NCI-H1436 (cell line): ENCODE results near the gene TRIM3.
A peak's percentile ranks its signal among the peaks of the same experiment; 100 is the strongest.

Experiments
- DNase-seq: peaks from one replicate; lab custom pipeline; 2025; lab: John Stamatoyannopoulos, UW

The TRIM3 gene

DNA sequence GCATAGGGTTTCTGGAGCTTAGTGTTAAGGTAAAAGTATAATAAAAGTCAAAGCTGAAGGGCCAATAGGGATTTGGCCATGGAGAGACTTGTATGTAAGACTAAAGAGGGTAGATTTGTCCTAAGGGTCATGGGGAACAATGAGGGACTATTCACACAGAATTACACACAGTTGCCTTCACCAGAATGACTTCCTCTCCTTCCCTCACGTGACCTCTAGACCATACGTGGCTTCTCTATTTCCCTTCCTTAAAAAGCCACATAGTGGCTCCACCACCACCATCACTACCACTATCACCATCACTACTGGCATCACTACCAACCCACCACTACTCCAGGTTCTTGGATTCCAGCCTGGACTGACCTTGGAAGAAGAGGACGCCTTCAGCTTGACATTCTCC is 35.7 kb downstream of the TRIM3 start:
- no peak for DNase-seq

DNA sequence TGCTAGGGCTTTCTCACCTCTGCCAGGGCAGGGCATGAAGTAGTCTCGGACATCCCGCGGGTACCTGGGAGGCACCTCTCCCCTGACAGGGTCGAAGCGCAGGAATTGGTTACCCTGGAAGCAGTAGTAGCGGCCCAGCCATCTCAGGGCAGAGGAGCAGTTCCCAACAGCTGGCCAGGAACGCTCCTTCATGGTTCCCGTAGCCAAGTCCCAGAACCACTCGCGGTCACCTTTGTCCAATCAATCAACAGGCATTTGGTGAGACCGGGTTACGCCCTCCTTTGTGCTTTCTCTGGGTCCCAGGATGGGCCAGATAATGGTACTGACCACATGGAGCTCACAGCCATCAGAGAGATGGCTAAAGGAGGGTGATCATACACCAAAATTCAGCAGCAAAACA is 36.3 kb downstream of the TRIM3 start:
- no peak for DNase-seq

DNA sequence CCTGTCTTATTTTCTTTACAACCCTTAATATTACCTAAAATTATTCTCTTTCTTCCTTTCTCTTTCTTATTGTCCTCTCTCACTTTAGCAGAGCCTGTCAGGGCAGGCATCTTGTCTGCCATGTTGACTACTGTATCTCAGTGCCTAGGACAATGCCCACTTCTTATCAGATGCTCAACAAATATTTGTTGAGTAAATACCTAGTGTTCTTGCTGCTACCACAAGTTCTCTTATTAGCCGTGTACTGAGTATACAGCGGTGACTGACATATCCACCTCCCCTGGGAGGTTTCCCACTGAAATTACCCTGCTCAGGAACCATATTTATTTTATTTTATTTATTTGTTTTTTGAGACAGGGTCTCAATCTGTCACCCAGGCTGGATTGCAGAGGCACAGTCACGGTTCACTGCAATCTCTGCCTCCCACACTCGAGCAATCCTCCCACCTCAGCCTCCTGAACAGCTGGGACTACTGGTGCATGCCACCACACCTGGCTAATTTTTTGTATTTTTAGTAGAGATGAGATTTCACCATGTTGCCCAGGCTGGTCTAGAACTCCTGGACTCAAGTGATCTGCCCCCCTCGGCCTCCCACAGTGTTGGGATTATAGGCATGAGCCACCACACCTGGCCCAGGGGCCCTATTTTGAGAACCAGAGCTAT is 39.6 kb downstream of the TRIM3 start:
- DNase-seq, result no peak

DNA sequence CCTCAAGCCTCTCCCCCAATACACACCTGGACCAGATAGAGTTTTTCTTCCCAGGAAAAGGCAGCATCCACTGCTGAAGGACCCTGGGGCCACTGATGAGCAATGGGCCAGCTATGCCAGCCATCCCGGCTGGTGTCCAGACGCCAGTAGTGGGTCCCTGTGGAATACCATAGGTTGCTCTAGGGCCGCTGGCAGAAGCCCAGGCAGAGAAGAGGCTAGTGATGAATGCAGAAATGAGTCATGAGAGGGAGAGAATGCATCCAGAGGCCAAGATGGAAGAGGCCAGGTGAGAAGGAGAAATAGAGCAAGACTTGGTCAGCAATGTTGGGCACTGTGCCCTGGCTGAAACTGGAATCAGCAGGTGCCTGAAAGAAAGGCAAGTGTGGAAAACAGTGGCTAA is 41.9 kb downstream of the TRIM3 start:
- DNase-seq, result no peak

DNA sequence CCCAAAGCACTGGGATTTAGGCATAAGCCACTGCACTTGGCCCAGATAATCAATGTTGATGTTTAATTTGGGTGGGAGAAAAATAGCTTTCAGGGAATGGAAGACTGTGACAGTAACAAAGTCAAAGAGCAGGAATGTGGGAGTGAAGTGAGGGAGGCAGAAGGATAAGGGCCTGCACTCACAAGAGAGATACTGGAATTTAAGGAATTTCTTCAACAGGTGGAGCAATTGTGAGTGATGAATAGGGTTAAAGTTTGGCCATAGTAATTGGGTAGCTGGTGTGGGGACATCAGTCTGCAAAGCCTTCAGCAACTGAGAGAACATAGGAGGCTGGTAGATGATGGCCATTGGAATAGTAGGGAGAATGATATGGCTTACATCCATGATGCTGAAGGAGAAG is 46.2 kb downstream of the TRIM3 start:
- DNase-seq, result no peak

DNA sequence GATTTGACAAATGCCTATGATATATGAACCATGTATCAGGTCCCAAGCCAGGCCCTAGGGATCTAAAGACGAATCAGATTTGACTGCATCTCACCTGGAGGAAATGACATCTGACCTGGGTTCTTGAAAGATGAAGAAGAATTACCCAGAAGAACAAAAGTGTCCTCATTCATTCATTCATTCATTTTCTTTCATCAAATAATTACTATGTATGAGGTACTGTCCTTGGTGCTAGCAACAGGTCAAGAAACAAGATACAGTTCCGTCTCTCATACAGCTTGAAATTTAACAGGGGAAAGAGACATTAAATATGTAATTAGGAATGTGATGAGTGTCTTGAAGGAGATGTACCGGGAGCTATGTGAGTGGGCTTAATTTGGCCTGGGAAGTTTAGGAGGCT is 53.1 kb downstream of the TRIM3 start:
- no peak for DNase-seq

DNA sequence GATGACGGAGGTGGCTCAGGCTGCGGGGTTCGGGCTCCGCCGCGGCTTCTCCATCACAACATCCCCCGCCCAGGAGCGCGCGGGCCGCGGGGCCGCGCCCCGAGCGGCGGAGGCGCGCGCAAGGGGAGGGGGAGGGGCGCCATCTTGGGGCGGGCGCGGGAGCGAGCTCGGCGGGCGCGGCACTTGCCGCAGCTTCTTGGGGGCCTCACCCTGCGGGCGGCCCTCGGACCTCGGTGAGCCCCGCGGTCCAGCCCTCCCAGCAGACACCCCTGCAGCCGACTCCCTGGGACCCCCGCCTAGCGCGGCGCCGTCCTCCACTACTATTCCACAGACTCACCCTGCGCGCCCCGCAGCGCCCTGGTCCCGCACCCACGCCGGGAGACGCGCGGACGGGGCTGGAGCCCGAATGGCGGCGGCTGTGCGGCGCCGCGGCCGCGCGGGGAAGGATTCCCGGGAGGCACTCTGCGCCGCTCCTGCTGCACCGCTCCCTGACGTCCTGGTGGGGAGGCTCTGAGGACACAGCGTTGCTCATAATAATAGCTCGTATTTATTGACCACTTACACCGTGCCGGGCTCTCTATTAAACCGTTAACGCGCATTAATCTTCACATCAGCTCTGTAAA is 54.6 kb downstream of the TRIM3 start, which contains the start of gene APBB1:
TSS of gene APBB1 (minus strand) at position 86 of the 623 bp plus-strand sequence. CDS start 7,747 bp downstream, outside the sequence.
- peak; percentile 53 for DNase-seq

DNA sequence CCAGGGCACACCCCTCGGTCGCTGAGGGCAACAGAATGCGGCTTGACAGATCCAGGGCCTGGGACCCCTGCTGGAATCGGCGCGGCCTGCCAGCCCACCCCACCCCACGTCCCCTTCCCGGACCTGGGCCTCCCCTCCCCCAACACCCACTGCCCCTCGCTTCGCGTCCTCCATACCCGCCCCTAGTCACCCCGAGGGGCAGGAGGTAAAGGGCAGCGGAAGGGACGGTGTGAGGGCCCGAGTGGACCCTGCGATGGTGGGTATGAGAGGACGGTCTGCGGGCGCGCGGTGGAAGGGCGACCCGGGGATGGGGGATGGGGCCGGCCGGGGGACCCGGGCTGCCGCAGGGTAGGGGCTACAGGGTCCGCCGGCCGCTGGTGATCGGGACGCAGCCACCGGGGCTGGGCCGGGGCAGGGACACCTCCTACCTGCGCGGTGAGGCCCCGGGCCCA is 55.2 kb downstream of the TRIM3 start:
- DNase-seq, result no peak

DNA sequence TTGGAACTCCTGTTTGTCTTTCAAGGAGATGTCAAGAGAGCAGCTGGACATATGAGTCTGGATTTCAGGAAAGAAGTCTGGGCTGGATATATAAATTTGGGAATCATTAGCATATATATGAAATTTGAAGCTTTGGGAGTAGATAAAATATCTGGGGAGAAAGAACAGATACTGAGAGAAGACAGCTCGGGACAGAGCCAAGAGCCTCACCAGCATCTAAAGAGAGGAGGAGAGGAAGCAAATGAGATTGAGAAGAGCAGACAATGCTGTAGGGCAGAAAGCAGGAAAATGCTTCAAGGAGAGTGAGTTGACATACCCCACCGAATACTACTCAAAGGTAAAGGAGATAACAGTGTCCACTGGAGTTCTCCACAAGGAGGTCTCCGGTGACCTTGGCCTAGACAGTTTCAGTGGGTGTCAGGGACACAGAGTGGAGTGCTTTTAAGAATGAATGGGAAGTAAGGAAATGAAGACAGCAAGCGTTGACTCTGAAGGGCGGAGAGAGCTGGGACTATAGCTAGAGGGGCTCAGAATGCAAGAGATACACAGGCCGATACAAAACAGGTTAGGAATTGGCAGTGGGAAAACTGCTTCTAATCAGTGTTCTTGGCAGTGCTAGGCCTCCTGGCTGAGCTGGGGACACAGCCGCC is 55.7 kb downstream of the TRIM3 start:
- no peak for DNase-seq

DNA sequence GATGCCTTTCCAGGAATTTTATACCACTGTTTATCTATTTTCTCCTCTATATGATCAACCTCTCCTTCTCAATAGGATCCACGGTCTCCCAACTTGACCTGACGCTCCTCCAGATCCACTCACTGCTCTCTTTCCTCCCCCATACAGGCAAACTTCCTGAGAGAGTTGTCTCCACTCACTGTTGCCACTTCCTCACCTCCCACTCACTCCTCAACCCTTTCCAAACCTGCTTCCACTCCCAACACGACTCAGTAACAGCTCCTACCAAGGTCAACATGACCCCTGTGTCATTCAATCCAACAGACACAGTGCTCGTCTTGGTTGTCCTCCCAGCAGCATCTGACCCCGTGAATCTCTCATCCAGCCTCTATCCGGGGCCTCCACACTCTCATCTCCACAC is 57.9 kb downstream of the TRIM3 start:
- DNase-seq, result no peak

DNA sequence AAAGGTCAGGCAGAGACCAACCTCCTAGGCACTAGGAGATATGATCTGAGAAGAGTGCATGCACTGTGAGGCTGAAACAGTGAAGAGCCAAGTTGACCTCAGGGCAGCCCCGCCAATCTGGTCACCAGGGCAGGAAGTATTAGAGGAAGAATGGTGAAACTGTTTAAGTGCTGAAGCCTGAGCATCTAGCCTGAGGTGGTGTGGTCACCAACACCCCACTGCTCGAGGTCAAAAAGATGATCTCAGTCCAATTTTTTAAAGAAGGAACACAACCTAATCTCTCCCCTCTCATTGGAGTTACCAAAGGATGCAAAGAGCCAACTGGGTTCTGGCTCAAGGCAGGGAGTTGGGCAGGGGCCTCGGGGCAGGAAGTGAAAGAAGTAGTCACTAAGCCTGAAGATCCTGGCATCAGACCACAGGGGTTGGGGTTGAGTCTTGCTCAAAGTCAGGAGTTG is 58.8 kb downstream of the TRIM3 start:
- no peak for DNase-seq

DNA sequence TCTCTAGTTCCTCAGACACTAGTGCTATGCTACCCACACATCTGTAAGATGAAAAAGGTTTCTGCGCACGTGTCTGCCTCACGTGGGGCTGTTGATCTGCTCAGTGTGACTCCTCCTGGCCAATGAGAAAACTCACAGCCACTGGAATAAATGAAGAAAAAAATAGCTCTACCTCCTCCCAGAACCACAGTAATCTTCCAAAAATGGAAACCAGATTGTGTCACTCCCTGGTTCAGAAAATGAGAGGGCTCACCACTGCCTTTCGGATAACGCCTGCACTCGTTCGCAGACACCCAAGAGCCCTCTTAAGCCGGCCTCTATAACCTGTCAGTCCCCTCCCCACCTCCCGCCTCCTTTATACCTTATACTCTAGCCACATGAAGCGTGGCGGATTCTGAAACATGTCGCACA is 59.9 kb downstream of the TRIM3 start:
- DNase-seq, result no peak

DNA sequence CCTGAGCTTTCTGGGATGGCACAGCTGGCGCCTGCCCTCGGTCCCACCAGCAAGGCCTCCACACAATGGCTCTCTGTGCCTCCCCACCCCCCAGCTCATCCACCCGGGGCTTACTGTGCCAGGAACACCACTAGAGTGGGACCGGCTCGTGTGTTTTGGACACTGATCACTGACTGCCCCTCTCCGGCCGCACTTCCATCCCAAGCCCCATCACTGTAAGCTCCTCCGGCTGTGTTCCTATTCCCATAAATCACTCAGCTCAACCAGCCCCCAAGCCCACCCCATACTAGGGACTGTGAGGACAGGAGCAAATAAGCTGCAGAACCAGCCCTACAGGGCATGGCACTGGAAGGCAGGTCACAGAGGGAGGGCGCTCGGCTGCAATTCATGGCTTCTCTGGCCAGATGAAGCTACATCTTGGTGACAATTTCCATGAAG is 62.1 kb downstream of the TRIM3 start:
- no peak for DNase-seq

DNA sequence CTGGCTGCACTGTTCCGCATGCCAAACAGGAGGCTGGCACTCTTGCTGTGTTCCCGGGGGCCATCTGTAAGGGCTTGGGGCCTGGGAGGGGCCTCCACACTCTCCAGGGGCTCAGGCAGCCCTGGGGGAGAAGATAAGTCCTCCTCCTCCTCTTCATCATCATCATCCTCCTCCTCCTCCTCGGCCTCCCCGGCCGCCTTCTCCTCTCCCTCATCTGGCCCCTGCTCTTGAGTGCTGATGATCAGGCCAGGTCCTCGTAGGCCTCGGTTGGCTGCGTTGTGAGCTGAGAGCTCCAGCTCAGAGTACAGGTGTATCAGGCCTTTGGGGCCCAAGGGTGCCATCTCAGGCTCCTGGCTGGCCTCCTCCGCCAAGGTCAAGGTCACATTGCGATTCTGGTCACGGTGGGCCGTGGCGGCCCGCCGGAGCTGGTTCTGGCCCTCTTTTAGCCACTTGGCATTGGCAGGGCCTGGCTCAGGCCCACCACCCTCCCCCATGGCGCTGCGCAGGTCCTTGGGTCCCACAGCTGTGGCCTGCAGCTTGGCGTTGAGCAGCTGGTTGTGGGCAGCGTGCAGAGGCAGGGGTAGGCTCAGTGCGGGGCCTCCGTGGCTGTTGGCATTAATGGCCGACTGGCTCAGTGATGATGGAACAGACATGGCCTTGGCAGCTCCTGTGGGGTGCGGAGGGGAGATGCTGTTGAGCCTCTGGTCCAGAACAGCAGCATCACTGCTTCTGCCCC is 62.9 kb downstream of the TRIM3 start:
- no peak for DNase-seq

DNA sequence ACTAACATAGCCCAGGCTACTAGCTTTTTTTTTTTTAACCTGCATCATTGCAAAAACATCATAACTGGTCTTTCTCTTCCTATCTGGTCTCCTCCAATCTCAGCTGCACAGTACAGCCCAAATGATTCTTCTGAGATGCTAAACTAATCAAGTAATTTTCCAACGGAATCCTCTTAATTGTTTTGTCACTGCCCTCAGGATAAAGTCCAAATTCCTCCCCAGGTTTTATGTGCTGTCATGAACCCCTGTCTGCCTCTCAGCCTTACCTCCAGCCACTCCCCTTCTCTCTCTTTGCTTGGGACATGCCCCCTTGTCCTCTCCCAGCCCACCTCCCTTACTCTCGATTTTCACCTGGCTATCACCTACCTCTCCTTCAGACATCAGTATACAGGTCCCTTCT is 67.4 kb downstream of the TRIM3 start:
- no peak for DNase-seq

DNA sequence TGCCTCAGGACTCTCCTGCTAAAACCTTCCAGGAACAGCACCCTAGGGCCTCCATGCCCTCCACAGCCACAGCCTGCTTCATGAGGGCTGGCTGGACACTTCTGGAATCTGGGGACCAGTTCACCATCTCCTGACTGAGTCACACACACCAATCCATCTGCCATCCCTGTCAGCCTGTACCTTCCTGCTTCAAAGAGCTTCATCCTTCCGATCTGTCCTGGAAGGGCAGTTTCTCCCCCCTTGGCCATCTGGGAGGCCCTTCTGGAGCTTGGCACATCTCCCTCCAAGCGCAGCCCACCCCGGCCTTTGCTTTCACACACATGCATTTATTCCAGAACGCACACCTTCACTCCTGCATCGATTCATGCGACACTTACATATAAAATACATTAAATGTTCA is 67.9 kb downstream of the TRIM3 start:
- DNase-seq, result no peak

DNA sequence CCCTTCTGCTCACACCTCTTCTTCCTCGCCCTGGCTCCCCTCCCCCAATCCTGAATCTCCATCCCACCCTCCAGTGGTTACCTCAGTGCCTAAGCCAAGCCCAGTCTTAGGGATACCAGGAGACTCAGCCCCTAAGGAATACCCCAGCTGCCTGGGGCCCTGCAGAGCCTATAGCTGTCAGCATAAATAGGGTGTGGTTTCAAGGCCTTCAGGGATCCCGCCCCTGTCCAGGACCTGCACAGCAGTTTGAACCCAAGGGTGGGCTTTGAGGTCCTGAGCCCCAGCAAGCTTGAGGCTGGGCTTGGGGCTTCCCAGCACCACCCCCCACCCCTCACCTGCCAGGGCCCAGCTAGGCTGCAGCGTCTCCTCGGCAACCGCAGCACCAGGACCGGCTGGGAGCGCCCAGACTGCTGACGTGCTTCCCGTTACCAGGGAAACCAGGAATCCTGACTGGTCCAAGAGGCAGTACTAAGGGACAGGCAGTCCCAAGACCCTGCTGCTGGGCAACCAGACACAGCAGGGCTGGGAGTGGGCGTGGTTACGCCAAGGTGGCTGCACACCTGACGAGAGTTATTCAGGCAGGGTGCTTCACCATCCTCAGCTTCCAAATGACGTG is 68.6 kb downstream of the TRIM3 start:
- no peak for DNase-seq

DNA sequence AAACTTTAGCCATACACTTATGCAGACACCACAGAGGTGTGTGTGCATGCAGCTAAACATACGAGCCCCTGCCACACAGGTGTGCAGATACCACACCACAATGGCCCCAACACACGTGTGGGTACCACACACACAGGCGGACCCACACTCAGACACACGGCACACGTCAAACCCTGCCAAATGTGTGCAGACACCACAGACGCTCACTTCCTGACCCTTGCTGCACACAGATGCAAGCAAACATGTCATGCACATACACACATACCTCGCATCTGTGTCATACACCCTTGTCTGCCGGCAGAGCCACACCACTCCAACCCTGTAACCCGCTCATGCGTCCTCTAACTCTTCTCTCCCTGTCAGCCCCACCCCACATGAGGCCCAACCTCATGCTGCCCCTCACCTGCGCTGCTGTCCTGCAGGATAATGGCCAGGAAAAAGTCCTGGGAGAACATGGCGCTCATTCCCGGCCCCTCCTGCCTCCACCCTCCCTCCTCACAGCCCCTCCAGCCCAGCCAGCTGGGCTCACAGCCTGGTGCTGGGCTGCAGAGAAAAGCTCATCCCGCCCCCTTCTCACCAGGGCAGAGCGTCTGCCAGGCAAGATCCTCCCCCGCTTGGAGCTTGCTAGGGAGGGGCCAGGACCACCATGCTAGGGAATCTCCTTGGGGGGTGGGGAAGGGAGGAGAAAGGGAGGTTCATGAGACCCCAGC is 69.2 kb downstream of the TRIM3 start:
- no peak for DNase-seq

DNA sequence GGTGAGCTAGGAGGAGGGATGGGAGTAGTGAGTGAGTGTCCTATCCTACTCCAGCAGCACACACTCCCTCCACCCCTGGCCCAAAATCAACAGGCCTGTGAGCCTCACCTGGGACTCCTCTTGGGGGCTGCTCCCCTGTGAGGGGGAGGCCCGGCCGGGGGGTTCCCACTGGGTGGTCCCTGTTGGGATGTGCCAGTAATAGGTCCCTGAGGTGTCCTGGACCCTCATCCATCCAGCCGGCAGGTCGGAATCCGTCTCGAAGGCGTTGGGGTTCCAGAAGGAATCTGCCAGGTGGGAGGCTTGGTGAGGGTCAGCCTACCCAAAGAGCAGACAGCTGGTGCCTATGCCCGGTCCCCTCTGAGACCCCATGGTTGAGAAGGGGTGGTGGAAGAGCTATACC is 70.2 kb downstream of the TRIM3 start:
- DNase-seq, result no peak

DNA sequence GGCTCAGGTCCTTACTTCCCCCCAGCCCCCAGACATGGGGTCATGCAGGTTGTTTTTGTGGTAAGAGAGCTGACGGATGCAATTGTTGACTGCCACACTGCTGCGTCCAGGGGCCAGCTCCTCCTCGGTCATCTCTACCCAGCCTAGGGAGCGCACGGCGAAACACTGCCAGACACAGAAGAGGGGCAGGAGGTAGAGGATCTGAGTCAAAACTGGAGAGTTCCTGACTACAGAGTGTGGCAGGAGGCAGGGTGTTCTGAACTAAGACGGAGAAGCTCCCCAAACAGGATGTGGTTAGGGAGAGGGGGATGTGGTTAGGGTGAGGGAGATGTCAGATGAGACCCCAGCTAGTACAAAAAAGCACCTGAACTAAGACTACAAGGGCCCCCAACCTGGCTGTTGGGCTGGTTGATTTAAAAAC is 71.2 kb downstream of the TRIM3 start:
- no peak for DNase-seq

DNA sequence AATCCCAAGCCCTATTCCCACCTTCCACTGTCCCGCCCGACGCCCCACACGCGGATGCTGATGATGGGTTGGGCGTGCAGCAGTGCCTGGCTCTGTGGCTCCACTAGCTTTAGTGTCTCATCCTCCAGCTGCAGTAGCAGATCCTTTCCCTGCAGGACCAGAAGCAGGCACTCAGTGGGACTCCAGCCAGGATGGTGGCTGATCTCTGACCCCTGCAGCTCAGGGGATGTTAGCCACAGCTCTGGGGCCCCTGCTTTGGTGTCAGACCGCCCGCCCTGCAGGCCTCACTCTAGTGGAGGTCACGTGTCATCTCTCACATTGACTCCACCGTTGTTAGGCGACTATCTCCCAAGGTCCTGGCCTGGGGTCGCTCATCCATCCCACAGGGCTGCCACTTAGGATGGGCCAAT is 71.7 kb downstream of the TRIM3 start:
- no peak for DNase-seq
